GM12875 (cell line): ENCODE results near the gene RAB3IL1.

Experiments
- H3K4me3 ChIP-seq: one replicate; pipeline ENCODE4 v1.5.1; 2011; ENCODE audit warnings: low read depth, low read length, control low read depth
- TF ChIP-seq, protein P1 (sequence below): IDR thresholded peaks from 2 replicates; pipeline ENCODE4 v1.5.1; 2011; ENCODE audit warnings: low read depth, mild to moderate bottlenecking, control low read depth, inconsistent platforms, low read length, moderate library complexity, borderline replicate concordance; ENCODE audit not compliant: insufficient read depth

The RAB3IL1 gene

GRCh38 chr11:61887839-61888494, 29.4 kb downstream of the RAB3IL1 start:
- no peak overlapping the region for H3K4me3 ChIP-seq
- TF ChIP-seq, protein P1, sequence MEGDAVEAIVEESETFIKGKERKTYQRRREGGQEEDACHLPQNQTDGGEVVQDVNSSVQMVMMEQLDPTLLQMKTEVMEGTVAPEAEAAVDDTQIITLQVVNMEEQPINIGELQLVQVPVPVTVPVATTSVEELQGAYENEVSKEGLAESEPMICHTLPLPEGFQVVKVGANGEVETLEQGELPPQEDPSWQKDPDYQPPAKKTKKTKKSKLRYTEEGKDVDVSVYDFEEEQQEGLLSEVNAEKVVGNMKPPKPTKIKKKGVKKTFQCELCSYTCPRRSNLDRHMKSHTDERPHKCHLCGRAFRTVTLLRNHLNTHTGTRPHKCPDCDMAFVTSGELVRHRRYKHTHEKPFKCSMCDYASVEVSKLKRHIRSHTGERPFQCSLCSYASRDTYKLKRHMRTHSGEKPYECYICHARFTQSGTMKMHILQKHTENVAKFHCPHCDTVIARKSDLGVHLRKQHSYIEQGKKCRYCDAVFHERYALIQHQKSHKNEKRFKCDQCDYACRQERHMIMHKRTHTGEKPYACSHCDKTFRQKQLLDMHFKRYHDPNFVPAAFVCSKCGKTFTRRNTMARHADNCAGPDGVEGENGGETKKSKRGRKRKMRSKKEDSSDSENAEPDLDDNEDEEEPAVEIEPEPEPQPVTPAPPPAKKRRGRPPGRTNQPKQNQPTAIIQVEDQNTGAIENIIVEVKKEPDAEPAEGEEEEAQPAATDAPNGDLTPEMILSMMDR = no peak

DNA sequence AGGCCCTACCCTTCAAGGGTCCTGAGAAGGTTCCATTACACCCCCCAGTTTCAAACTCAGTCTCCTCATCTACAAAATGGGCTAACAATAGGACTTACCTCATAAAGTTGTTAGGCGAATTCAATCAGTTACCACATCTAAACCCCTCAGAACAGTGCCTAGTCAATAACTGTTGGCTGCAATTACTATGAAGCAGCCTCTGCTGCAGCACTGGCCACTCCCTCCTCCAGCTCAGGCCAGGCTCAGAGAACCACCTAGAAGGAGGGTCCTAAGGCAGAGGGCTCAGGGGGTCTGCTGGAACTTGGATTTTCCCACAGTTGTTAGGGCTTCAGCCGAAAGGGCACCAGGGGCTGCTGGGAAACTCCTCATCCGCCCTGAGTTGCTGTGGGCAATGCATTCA, 30.7 kb downstream of the RAB3IL1 start:
- no peak overlapping the region for H3K4me3 ChIP-seq
- TF ChIP-seq, protein P1 = no peak

DNA sequence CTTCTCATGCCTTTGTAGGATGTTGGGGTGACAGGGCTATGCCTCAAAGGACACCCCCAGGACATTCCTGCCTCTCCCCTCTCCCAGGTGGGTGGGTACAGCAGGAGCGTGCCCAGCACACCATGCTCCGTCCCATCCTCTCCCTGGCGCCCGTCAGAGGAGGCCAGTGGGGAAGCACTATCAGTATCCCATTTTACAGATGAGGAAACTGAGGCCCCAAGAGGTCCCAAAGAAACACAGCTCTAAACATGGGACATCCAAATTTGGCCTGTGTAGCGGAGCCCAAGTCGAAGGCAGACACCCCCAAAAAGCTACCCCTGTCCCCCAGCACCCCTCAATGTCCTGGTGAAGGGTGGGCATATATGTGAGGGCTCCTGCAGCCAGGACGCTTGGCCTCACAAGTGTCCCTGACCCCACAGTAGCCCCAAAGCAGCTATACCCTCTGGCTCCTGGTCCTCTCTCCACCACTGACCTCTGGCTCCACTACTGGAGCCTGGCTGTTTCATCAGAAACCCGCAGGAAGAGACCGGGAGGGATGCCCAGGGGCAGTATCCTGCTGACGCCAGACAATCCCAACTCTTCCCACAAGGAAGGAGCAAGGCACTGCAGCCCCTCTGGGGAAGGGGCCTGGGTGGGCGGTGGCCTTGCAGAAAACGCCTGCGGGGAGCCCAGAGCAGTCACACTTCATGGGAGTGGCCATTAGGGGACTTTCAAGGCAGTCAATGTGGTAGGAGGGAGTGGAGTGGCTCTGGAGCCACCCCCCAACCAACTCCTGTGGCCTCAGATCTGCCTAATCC, 31.4 kb downstream of the RAB3IL1 start:
- TF ChIP-seq, protein P1 = no peak
- no peak overlapping the region for H3K4me3 ChIP-seq

DNA sequence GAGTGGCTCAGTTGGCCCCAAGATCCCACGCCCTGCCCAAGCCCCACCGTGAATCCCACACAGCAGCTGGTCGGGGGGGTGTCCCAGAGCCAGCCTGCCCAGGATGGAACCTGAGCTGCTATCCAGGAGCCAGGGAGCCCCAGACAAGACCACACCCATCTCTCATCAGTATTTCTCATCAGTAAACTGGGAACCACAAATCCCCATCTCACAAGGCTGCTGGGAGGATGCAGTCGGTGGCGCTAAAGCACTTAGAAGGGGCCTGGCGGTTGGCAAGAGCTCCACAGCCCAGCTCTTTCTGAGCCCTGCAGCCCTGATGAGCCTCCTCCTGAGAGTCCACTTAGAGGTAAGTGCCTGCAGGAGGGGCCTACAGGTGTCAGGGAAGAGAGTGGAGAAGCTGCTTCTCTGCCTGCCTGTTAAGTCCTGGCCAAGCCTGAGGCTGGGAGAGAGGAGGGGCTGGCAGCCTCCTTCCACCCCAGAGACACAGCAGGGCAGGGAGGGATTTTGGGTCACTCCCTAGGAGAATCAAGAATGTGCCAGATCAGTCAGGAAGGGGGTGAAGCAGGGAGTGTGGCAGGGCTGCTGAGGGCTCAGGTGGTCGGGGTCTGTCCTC, 32.1 kb downstream of the RAB3IL1 start:
- H3K4me3 ChIP-seq = no peak overlapping the region
- TF ChIP-seq, protein P1 = no peak

- TF ChIP-seq, protein P1 = no peak
- H3K4me3 ChIP-seq = no peak overlapping the region
These were observed 33.4 kb downstream of the RAB3IL1 start for GRCh38 chr11:61883947-61884346.

DNA sequence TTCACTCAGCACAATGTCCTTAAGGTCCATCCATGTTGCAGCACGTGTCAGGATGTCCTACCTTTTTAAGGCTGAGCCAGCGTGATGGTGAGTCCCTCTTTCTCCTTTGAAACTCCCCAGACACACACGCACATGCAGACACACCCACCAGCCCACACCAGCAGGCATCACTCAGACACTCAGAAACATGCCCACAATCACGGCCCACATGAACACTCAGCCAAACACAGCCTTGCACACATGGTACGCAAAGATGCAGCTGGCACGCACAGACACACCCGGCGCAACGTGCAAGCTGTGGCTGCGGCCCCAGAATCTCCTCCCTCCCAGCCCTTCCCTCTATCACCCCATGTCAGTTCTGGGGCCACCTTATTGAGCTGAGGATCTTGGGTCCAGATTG, 34.0 kb downstream of the RAB3IL1 start:
- TF ChIP-seq, protein P1 = no peak
- H3K4me3 ChIP-seq = no peak overlapping the region
